Tibial artery (tissue), 4 donors: ENCODE measurements around the gene PACRGL.

Experiments
- DNase-seq, 2 donors: peaks; one replicate each; pipeline ENCODE4 v3.0.0-alpha.2; 2019
- H3K27ac ChIP-seq, 2 donors: fragments of 200-600 bp; sonication (generic) in 1 of 2; 1 replicate in 1 of 2; 2 replicates in 1 of 2; pipeline ENCODE4 v1.5.1; 2018 to 2019; ENCODE audit warnings: mild to moderate bottlenecking in 1 of 2
- H3K27me3 ChIP-seq, 2 donors: fragments of 200-600 bp; sonication (generic) in 1 of 2; one replicate each; pipeline versions ENCODE4 v1.5.1 to v1.6.0; 2016 to 2019
- H3K36me3 ChIP-seq, 3 donors: fragments of 200-600 bp; sonication (generic) in 2 of 3; one replicate each; pipeline ENCODE4 v1.5.1; 2016 to 2019; ENCODE audit warnings: mild to moderate bottlenecking in 2 of 3
- H3K4me1 ChIP-seq, 4 donors: fragments of 200-600 bp; sonication (generic) in 2 of 4; 1 replicate in 3 of 4; 2 replicates in 1 of 4; pipeline ENCODE4 v1.5.1; 2016 to 2019
- H3K4me3 ChIP-seq, 2 donors: fragments of 200-600 bp; sonication (generic) in 1 of 2; 1 replicate in 1 of 2; 2 replicates in 1 of 2; pipeline ENCODE4 v1.5.1; 2018 to 2019; ENCODE audit warnings: mild to moderate bottlenecking in 2 of 2
- H3K9me3 ChIP-seq, 3 donors: fragments of 200-600 bp; sonication (generic) in 1 of 3; one replicate each; pipeline ENCODE4 v1.5.1; 2016 to 2019
- CTCF ChIP-seq, 2 experiments: fragments of 200-600 bp in 1 of 2; fragments of 450-650 bp in 1 of 2; IDR thresholded peaks; one replicate each; pipeline ENCODE4 v1.5.1; 2017 to 2019; ENCODE audit warnings: antibody characterized with exemption in 2 of 2, mild to moderate bottlenecking in 1 of 2, moderate library complexity in 1 of 2
- intact Hi-C: fragments of 100-400 bp; cut with DNase I; formaldehyde crosslinking; loops from one replicate; pipeline ENCODE4 v1.15.0; 2023; ENCODE audit warnings: low total_unique reads

Gene PACRGL

GRCh38 chr4:20680736-20681135, 19.5 kb upstream of the PACRGL start:
- Histone ChIP-seq H3K27ac (no peak overlapping the region), H3K36me3 (no peaks in the 10 kb centered on the region), H3K4me3 (no peak overlapping the region), H3K27me3 (no peaks in the 10 kb centered on the region), H3K9me3 (no peaks in the 10 kb centered on the region), H3K4me1 (no peaks in the 10 kb centered on the region)
- no peak for DNase-seq
- intact Hi-C loops = loop anchor here (5.0 to 10.0 kb wide), 2 partner anchors 266 to 1993 kb away; no protein-coding TSS in a partner anchor
- no peak for TF ChIP-seq CTCF (IDR thresholded peaks at IDR 0.05)

- H3K4me3 ChIP-seq = no peak overlapping the region
- no peaks in the 10 kb centered on the region for H3K27me3 ChIP-seq
- H3K36me3 ChIP-seq = no peaks in the 10 kb centered on the region
- TF ChIP-seq CTCF (IDR thresholded peaks at IDR 0.05) = no peak
- intact Hi-C loops = loop anchor here (5.0 to 10.0 kb wide), 2 partner anchors 266 to 1994 kb away; no protein-coding TSS in a partner anchor
- H3K27ac ChIP-seq = no peak overlapping the region
- no peak for DNase-seq
- no peaks in the 10 kb centered on the region for H3K9me3 ChIP-seq
- H3K4me1 ChIP-seq = no peaks in the 10 kb centered on the region
Observed at GRCh38 chr4:20681271-20681670, 19.0 kb upstream of the PACRGL start.

- Histone ChIP-seq H3K4me1 (no peaks in the 10 kb centered on the region), H3K4me3 (no peak overlapping the region), H3K27ac (no peak overlapping the region), H3K27me3 (no peaks in the 10 kb centered on the region), H3K36me3 (no peaks in the 10 kb centered on the region), H3K9me3 (no peaks in the 10 kb centered on the region)
- intact Hi-C loops = loop anchor here (5.0 to 10.0 kb wide), 2 partner anchors 268 to 1996 kb away; no protein-coding TSS in a partner anchor
- DNase-seq = no peak
- TF ChIP-seq CTCF (IDR thresholded peaks at IDR 0.05) = no peak
Observed at GRCh38 chr4:20682853-20683252, 17.4 kb upstream of the PACRGL start.

GRCh38 chr4:20683766-20684165, 16.5 kb upstream of the PACRGL start:
- intact Hi-C loops = loop anchor here (5.0 to 10.0 kb wide), 2 partner anchors 269 to 1996 kb away; no protein-coding TSS in a partner anchor
- TF ChIP-seq CTCF (IDR thresholded peaks at IDR 0.05) = no peak
- no peaks in the 10 kb centered on the region for H3K9me3 ChIP-seq
- DNase-seq = no peak
- H3K4me1 ChIP-seq = no peaks in the 10 kb centered on the region
- no peak overlapping the region for H3K4me3 ChIP-seq
- no peaks in the 10 kb centered on the region for H3K27me3 ChIP-seq
- no peak overlapping the region for H3K27ac ChIP-seq
- no peaks in the 10 kb centered on the region for H3K36me3 ChIP-seq

GRCh38 chr4:20684852-20685763, 15.2 kb upstream of the PACRGL start:
- Histone ChIP-seq H3K27ac (no peak overlapping the region), H3K27me3 (no peaks in the 10 kb centered on the region), H3K4me3 (no peak overlapping the region), H3K9me3 (no peaks in the 10 kb centered on the region), H3K36me3 (no peaks in the 10 kb centered on the region), H3K4me1 (no peaks in the 10 kb centered on the region)
- no peak for DNase-seq
- peak; percentile 53 to 54 for TF ChIP-seq CTCF (IDR thresholded peaks at IDR 0.05)
- intact Hi-C loops = loop anchor here (5.0 to 10.0 kb wide), 2 partner anchors 270 to 1998 kb away; no protein-coding TSS in a partner anchor
